Trophoblast cell (in vitro differentiated cells and primary cell): Measurements from ENCODE around the gene CACNA2D3.

Source experiments
- DNase-seq, 2 donors: peaks; one replicate each; pipeline ENCODE4 v3.0.0-alpha.2; 2016
- H2AFZ ChIP-seq: 2 replicates; pipeline ENCODE4 v1.6.1; 2013; ENCODE audit warnings: low read length, moderate library complexity, mild to moderate bottlenecking; ENCODE audit not compliant: insufficient read depth, poor library complexity
- H2AK5ac ChIP-seq: 2 replicates; pipeline ENCODE4 v1.6.1; 2013; ENCODE audit warnings: mild to moderate bottlenecking, low read length
- H2BK120ac ChIP-seq: 2 replicates; pipeline ENCODE4 v1.6.1; 2013; ENCODE audit warnings: low read length, mild to moderate bottlenecking, moderate library complexity; ENCODE audit not compliant: insufficient read depth, poor library complexity
- H2BK12ac ChIP-seq: 2 replicates; pipeline ENCODE4 v1.6.1; 2013; ENCODE audit warnings: mild to moderate bottlenecking, low read length, moderate library complexity
- H2BK5ac ChIP-seq: 2 replicates; pipeline ENCODE4 v1.6.1; 2013; ENCODE audit warnings: low read length, low read depth, moderate library complexity, mild to moderate bottlenecking; ENCODE audit not compliant: poor library complexity
- H3K14ac ChIP-seq: 2 replicates; pipeline ENCODE4 v1.6.1; 2013; ENCODE audit warnings: mild to moderate bottlenecking, low read length
- H3K18ac ChIP-seq: 2 replicates; pipeline ENCODE4 v1.6.1; 2013; ENCODE audit warnings: mild to moderate bottlenecking, low read length
- H3K23ac ChIP-seq: 2 replicates; pipeline ENCODE4 v1.6.1; 2013; ENCODE audit warnings: low read length
- H3K27ac ChIP-seq: 2 replicates; pipeline ENCODE4 v1.5.1; 2013; ENCODE audit warnings: low read depth, mild to moderate bottlenecking, inconsistent platforms, low read length, moderate library complexity
- H3K27me3 ChIP-seq: 2 replicates; pipeline ENCODE4 v1.6.1; 2013; ENCODE audit warnings: inconsistent platforms, mild to moderate bottlenecking, low read length, moderate library complexity; ENCODE audit not compliant: insufficient read depth
- H3K36me3 ChIP-seq, 2 experiments: 1 replicate in 1 of 2; 2 replicates in 1 of 2; pipeline ENCODE4 v1.6.1; 2013; ENCODE audit warnings: low read length in 2 of 2, mild to moderate bottlenecking in 2 of 2, moderate library complexity in 1 of 2; ENCODE audit not compliant: insufficient read depth in 2 of 2, control insufficient read depth in 1 of 2
- H3K4ac ChIP-seq: 2 replicates; pipeline ENCODE4 v1.6.1; 2013; ENCODE audit warnings: low read depth, mild to moderate bottlenecking, low read length, moderate library complexity
- H3K4me1 ChIP-seq, 2 experiments: 1 replicate in 1 of 2; 2 replicates in 1 of 2; pipeline ENCODE4 v1.6.1; 2013; ENCODE audit warnings: low read length in 2 of 2, mild to moderate bottlenecking in 2 of 2, moderate library complexity in 1 of 2; ENCODE audit not compliant: insufficient read depth in 2 of 2, control insufficient read depth in 1 of 2
- H3K4me2 ChIP-seq: 2 replicates; pipeline ENCODE4 v1.6.1; 2013; ENCODE audit warnings: inconsistent platforms, mild to moderate bottlenecking, low read length, moderate library complexity
- H3K4me3 ChIP-seq: 2 replicates; pipeline ENCODE4 v1.5.1; 2013; ENCODE audit warnings: mild to moderate bottlenecking, low read depth, low read length, inconsistent platforms
- H3K79me1 ChIP-seq: one replicate; pipeline ENCODE4 v1.6.1; 2013; ENCODE audit warnings: low read length
- H3K79me2 ChIP-seq: 2 replicates; pipeline ENCODE4 v1.6.1; 2013; ENCODE audit warnings: low read length, mild to moderate bottlenecking; ENCODE audit not compliant: control insufficient read depth, insufficient read depth, poor library complexity
- H3K9ac ChIP-seq: 2 replicates; pipeline ENCODE4 v1.6.1; 2013; ENCODE audit warnings: mild to moderate bottlenecking, low read length
- H3K9me3 ChIP-seq: 2 replicates; pipeline ENCODE4 v1.6.1; 2013; ENCODE audit warnings: low read depth, mild to moderate bottlenecking, control low read depth, inconsistent platforms, low read length; ENCODE audit not compliant: insufficient read depth
- H4K12ac ChIP-seq: 2 replicates; pipeline ENCODE4 v1.6.1; 2013; ENCODE audit warnings: low read depth, mild to moderate bottlenecking, low read length, moderate library complexity
- H4K8ac ChIP-seq: 2 replicates; pipeline ENCODE4 v1.6.1; 2013; ENCODE audit warnings: low read depth, mild to moderate bottlenecking, low read length, moderate library complexity
- H4K91ac ChIP-seq: one replicate; pipeline ENCODE4 v1.6.1; 2013; ENCODE audit warnings: low read depth, mild to moderate bottlenecking, low read length, moderate library complexity
- WGBS: extraction: QIAGEN DNeasy Blood & Tissue Kit; methylation state at CpG from one replicate; pipeline ENCODE4 v1.1.7; 2013; ENCODE audit warnings: missing lambda C conversion rate; ENCODE audit not compliant: insufficient read length, insufficient coverage; ENCODE audit errors: extremely low coverage; 5-methylcytosine and 5-hydroxymethylcytosine counted together

Gene CACNA2D3

DNA sequence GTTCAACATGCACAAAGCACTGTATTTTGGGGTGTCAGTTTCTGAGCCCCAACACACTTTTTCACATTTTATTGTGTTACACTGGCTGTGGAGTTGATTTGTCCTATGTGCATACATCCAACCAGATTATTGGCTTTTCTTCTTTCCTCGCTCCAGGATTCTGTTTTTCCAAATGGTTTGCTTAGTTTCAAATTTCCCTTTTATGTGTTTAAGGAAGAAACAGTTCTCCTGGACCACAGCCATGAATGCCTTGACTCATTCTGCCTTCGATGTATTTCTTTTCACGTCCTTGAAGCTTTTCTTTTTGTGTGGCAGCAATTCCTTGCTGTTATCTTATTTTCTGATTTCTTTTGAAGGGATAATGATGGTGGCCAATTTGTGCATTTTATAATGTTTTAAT lies 53.8 kb downstream of the CACNA2D3 start:
- Histone ChIP-seq H3K4me2 (no peak overlapping the region), H3K4me3 (no peak overlapping the region), H3K14ac (no peak overlapping the region), H3K27me3 (no peaks in the 10 kb centered on the region), H4K91ac (no peak overlapping the region), H4K12ac (no peak overlapping the region), H3K27ac (no peak overlapping the region), H3K4me1 (no peaks in the 10 kb centered on the region), H3K4ac (no peak overlapping the region), H3K9ac (no peak overlapping the region), H2BK5ac (no peak overlapping the region), H3K79me1 (no peaks in the 10 kb centered on the region), H3K18ac (no peak overlapping the region), H4K8ac (no peak overlapping the region), H2BK120ac (no peak overlapping the region), H3K23ac (no peak overlapping the region), H3K36me3 (no peaks in the 10 kb centered on the region), H2BK12ac (no peak overlapping the region), H3K79me2 (no peaks in the 10 kb centered on the region), H3K9me3 (no peaks in the 10 kb centered on the region), H2AK5ac (no peak overlapping the region), H2AFZ (no peak overlapping the region)
- DNase-seq: no peak
- WGBS: no CpG with 5 or more reads among the region's 3 CpGs

DNA sequence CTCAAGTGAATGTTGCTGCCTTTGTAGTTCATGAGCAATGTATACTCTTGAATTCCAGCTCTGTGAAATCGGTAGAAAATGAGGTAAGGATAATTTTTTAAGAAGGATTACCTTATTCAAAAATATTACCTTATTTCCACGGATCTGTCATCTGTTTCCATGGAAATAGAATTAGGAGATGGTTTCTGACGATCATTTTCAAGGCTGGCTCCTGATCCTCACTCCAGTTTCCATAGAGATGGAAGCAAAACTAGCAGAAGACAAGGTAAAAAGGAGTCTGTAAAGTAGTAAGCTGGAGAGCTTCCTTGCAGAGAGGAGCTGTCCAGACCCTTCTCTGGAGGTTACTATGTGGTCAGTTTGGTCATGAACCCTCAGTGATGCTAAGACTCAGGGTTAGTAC lies 55.5 kb downstream of the CACNA2D3 start:
- Histone ChIP-seq H3K4me1 (no peaks in the 10 kb centered on the region), H3K27ac (no peak overlapping the region), H3K23ac (no peak overlapping the region), H4K12ac (no peak overlapping the region), H4K8ac (no peak overlapping the region), H2AK5ac (no peak overlapping the region), H3K79me2 (no peaks in the 10 kb centered on the region), H2BK5ac (no peak overlapping the region), H3K9me3 (no peaks in the 10 kb centered on the region), H2AFZ (no peak overlapping the region), H4K91ac (no peak overlapping the region), H3K4me2 (no peak overlapping the region), H3K36me3 (no peaks in the 10 kb centered on the region), H3K27me3 (no peaks in the 10 kb centered on the region), H3K14ac (no peak overlapping the region), H3K18ac (no peak overlapping the region), H3K4me3 (no peak overlapping the region), H3K79me1 (no peaks in the 10 kb centered on the region), H3K9ac (no peak overlapping the region), H3K4ac (no peak overlapping the region), H2BK12ac (no peak overlapping the region), H2BK120ac (no peak overlapping the region)
- no peak for DNase-seq
- WGBS: no CpG with 5 or more reads among the region's 3 CpGs

DNA sequence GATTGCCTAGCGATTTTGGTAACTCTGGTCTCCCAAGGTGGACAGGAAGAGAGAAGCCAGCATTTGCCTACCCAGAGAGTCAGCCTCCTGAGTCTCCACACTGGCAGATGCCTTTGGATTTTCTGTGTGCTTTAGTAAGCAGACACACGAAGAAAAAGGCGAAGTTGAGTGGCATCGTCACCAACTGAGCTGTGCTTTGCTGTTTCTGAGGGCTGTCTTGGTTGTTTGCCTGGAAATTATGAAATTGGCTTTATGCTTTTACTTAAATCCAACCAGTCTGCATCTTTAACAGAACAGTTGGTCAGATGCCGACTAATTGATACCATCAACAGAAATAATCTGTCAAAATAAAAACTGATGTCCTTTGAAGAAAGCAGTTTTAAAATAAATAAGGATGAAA lies 56.0 kb downstream of the CACNA2D3 start:
- Histone ChIP-seq H2AK5ac (no peak overlapping the region), H3K4ac (no peak overlapping the region), H3K79me1 (no peaks in the 10 kb centered on the region), H3K23ac (no peak overlapping the region), H2BK12ac (no peak overlapping the region), H3K9me3 (no peaks in the 10 kb centered on the region), H3K27ac (no peak overlapping the region), H3K79me2 (no peaks in the 10 kb centered on the region), H3K36me3 (no peaks in the 10 kb centered on the region), H3K4me1 (no peaks in the 10 kb centered on the region), H3K18ac (no peak overlapping the region), H2BK5ac (no peak overlapping the region), H4K12ac (no peak overlapping the region), H3K14ac (no peak overlapping the region), H2AFZ (no peak overlapping the region), H3K4me3 (no peak overlapping the region), H3K4me2 (no peak overlapping the region), H3K9ac (no peak overlapping the region), H4K91ac (no peak overlapping the region), H3K27me3 (no peaks in the 10 kb centered on the region), H2BK120ac (no peak overlapping the region), H4K8ac (no peak overlapping the region)
- DNase-seq: no peak
- WGBS: no CpG with 5 or more reads among the region's 5 CpGs

DNA sequence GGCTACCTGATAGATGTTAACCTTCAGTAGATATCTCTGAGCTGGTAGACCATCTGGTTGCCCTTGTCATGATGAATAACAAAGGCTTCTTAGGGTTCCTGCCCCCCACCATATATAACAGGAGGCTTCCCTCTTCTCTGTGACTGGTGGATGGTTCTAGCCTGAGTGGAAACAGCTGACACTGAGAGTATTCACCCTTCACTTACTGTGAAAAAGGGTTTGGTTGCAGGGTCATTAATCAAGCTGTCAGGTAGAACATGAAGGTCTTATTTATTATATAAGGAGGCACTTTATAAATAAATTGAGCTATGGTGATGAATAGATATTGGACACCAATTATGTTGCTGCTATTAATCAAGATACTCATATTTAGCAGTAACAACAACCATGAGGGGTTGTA lies 58.6 kb downstream of the CACNA2D3 start:
- Histone ChIP-seq H3K4me1 (no peaks in the 10 kb centered on the region), H3K79me1 (no peaks in the 10 kb centered on the region), H3K18ac (no peak overlapping the region), H3K23ac (no peak overlapping the region), H2AK5ac (no peak overlapping the region), H3K4ac (no peak overlapping the region), H3K14ac (no peak overlapping the region), H3K79me2 (no peaks in the 10 kb centered on the region), H3K27ac (no peak overlapping the region), H2BK120ac (no peak overlapping the region), H2AFZ (no peak overlapping the region), H4K8ac (no peak overlapping the region), H3K4me3 (no peak overlapping the region), H3K27me3 (no peaks in the 10 kb centered on the region), H3K4me2 (no peak overlapping the region), H4K91ac (no peak overlapping the region), H3K9ac (no peak overlapping the region), H2BK12ac (no peak overlapping the region), H4K12ac (no peak overlapping the region), H3K36me3 (no peaks in the 10 kb centered on the region), H2BK5ac (no peak overlapping the region), H3K9me3 (no peaks in the 10 kb centered on the region)
- DNase-seq: no peak

DNA sequence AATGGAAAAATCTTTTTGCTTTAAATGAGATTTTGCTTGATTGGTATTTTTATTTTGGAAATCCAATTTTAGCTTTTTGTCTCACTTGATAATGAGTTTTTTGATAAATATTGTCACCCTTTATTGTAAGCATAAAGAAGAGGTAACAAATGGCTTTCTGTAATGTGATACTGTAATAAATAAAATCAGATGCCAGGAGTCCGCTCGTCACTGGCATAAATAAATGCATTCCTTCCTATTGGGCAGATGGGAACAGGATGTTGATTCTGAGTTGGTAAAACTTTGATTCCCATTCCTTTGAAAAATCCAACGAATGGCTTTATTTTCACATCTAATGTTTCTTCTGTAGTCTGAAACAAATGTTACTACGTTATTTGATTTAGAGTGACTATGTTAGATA lies 59.9 kb downstream of the CACNA2D3 start:
- no peaks in the 10 kb centered on the region for H3K36me3 ChIP-seq
- no CpG with 5 or more reads among the region's 4 CpGs for WGBS

More for the DNA sequence above, 59.9 kb downstream of the CACNA2D3 start:
- Histone ChIP-seq H2AFZ (no peak overlapping the region), H3K4me3 (no peak overlapping the region), H3K23ac (no peak overlapping the region), H4K8ac (no peak overlapping the region), H2BK12ac (no peak overlapping the region), H2BK5ac (no peak overlapping the region), H3K79me2 (no peaks in the 10 kb centered on the region), H3K4me2 (no peak overlapping the region), H3K79me1 (no peaks in the 10 kb centered on the region), H4K12ac (no peak overlapping the region), H2AK5ac (no peak overlapping the region), H3K18ac (no peak overlapping the region), H3K4me1 (no peaks in the 10 kb centered on the region), H3K4ac (no peak overlapping the region), H3K14ac (no peak overlapping the region), H2BK120ac (no peak overlapping the region), H3K27ac (no peak overlapping the region), H3K9me3 (no peaks in the 10 kb centered on the region), H3K9ac (no peak overlapping the region), H3K27me3 (no peaks in the 10 kb centered on the region), H4K91ac (no peak overlapping the region)
- DNase-seq: no peak
